Measurements from ENCODE around the gene BRSK2.

The BRSK2 gene

GRCh38 chr11:1399386-1400316 is 9.9 kb downstream of the BRSK2 start:
- Histone ChIP-seq H3K4me3 (ENCODE audit: low read depth, low read length) (no peak overlapping the region), H3K27me3 (ENCODE audit: control insufficient read depth, insufficient read depth, low read length) (no peaks in the 10 kb centered on the region), H3K9ac (ENCODE audit: low read depth, low read length) (no peak overlapping the region), H3K36me3 (ENCODE audit: control insufficient read depth, insufficient read depth, low read length) (no peaks in the 10 kb centered on the region), H3K4me1 (ENCODE audit: control insufficient read depth, insufficient read depth, low read length) (0 out of 2 replicates have a peak, but pooled peaks cover 3% of the 10 kb centered on the region), H3K27ac (ENCODE audit: low read depth, low read length) (no peak overlapping the region), H3K9me3 (ENCODE audit: control insufficient read depth, insufficient read depth, low read length) (no peaks in the 10 kb centered on the region)

DNA sequence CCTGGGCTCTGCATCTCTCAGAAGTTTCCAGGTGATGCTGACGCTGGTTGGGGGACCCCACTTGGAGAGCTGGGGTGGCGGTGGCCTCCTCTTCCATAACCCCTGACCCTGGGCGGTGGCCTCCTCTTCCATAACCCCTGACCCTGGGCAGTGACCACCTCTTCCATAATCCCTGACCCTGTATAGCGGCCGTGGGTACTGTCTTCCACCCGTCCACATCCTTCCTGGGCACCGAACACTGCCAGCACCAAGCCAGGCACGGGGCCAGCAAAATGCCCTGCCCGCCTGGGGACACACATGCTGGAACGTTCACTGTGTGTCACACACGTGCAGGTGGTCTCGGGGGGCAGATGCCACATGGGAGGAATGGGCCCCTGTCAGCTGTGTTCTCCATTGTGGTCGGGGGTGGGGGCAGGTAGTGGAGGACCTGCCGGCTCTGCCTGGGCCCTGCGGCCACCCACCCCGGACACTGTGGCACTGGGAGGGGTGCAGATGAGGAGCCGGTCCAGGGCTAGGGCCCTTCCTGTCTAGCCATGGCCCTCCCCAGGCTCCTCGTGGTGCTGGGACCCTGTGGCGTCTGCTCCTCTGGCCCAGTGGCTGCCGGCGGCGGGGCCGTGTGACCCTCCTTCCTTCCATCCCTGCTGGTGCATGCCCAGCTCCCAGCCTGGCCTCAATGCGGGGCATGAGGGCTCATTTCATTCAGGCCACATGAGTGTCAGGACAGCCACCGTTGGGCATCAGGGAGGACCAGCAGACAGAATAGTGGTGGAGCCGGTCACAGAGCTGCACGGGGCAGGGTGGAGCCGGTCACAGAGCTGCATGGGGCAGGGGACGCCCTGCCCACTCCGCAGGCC is 10.8 kb downstream of the BRSK2 start:
- Histone ChIP-seq H3K36me3 (ENCODE audit: control insufficient read depth, insufficient read depth, low read length) (no peaks in the 10 kb centered on the region), H3K9me3 (ENCODE audit: control insufficient read depth, insufficient read depth, low read length) (no peaks in the 10 kb centered on the region), H3K9ac (ENCODE audit: low read depth, low read length) (no peak overlapping the region), H3K27me3 (ENCODE audit: control insufficient read depth, insufficient read depth, low read length) (no peaks in the 10 kb centered on the region), H3K27ac (ENCODE audit: low read depth, low read length) (no peak overlapping the region), H3K4me1 (ENCODE audit: control insufficient read depth, insufficient read depth, low read length) (0 out of 2 replicates have a peak, but pooled peaks cover 3% of the 10 kb centered on the region), H3K4me3 (ENCODE audit: low read depth, low read length) (no peak overlapping the region)

- Histone ChIP-seq H3K36me3 (ENCODE audit: control insufficient read depth, insufficient read depth, low read length) (no peaks in the 10 kb centered on the region), H3K9ac (ENCODE audit: low read depth, low read length) (no peak overlapping the region), H3K27ac (ENCODE audit: low read depth, low read length) (no peak overlapping the region), H3K4me1 (ENCODE audit: control insufficient read depth, insufficient read depth, low read length) (0 out of 2 replicates have a peak, but pooled peaks cover 3% of the 10 kb centered on the region), H3K4me3 (ENCODE audit: low read depth, low read length) (no peak overlapping the region), H3K9me3 (ENCODE audit: control insufficient read depth, insufficient read depth, low read length) (no peaks in the 10 kb centered on the region), H3K27me3 (ENCODE audit: control insufficient read depth, insufficient read depth, low read length) (no peaks in the 10 kb centered on the region)
These were observed 11.4 kb downstream of the BRSK2 start for GRCh38 chr11:1401171-1401445.

DNA sequence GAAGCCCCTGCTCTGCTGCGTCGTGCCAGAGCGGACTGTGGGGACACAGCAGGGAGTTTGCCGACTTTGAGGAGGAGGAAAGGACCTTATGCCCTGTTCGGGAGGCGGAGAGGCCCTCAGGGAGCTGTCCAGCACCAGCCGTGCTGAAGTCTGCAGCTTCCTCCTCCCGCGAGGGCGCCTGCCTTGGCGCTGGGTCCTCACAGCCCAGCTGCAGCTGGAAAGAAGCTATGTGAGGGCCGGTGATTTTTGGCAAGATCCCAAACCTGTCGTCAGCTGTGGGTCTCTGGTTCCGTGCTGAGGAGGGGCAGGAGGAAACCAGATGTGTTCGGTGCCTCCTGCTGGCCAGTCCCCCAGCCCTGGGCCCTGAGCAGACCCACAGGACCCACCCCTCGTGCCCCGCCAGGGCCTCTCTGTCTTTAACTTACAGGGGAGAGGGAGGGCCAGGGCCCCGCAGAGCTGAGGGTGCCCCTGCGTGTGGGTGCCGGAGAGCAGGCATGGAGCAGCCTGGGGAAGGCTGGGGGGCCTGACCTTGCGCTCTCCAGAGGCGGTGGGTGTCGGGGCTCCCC is 12.0 kb downstream of the BRSK2 start:
- H3K36me3 ChIP-seq (ENCODE audit: control insufficient read depth, insufficient read depth, low read length), result no peaks in the 10 kb centered on the region
- H3K27me3 ChIP-seq (ENCODE audit: control insufficient read depth, insufficient read depth, low read length), result no peaks in the 10 kb centered on the region
- no peaks in the 10 kb centered on the region for H3K9me3 ChIP-seq (ENCODE audit: control insufficient read depth, insufficient read depth, low read length)
- no peak overlapping the region for H3K4me3 ChIP-seq (ENCODE audit: low read depth, low read length)
- no peak overlapping the region for H3K9ac ChIP-seq (ENCODE audit: low read depth, low read length)
- 0 out of 2 replicates have a peak, but pooled peaks cover 3% of the 10 kb centered on the region for H3K4me1 ChIP-seq (ENCODE audit: control insufficient read depth, insufficient read depth, low read length)
- H3K27ac ChIP-seq (ENCODE audit: low read depth, low read length), result no peak overlapping the region

DNA sequence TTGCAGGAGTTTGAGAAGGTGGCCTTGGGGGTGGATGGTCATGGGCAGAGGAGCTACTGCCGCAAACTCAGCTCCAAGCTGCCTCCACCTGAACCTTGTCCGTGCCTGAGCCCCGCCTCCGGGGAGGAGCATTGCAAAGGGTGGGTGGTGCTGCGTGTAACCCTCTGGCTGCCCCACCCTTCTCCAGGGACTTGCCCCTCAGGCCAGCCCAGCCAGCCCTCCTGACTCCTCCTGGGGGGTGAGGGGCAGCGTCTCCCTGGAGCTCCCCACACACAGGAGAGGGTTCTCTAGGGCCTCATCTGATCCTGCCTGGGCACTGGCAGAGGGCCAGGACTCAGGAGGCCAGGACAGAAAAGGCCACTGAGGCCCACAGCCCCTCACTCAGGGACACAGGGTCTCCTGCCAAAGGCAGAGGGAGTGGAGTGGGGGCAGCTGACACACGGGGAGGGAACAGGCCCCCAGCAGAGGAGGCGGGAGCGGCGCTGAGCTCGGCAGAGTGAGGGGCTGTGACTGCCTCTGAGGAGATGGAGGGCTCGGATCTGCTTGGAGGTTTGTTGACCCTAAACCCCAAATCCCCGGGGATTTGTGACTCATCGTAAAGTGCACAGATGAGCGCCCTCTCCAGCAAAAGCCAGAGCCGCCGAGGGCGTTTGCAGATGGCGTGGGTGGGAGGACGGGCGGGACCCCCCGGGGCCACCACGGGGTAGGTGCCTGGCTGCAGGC is 12.8 kb downstream of the BRSK2 start:
- Histone ChIP-seq H3K4me1 (ENCODE audit: control insufficient read depth, insufficient read depth, low read length) (0 out of 2 replicates have a peak, but pooled peaks cover 3% of the 10 kb centered on the region), H3K36me3 (ENCODE audit: control insufficient read depth, insufficient read depth, low read length) (no peaks in the 10 kb centered on the region), H3K27me3 (ENCODE audit: control insufficient read depth, insufficient read depth, low read length) (no peaks in the 10 kb centered on the region), H3K9ac (ENCODE audit: low read depth, low read length) (no peak overlapping the region), H3K9me3 (ENCODE audit: control insufficient read depth, insufficient read depth, low read length) (no peaks in the 10 kb centered on the region), H3K4me3 (ENCODE audit: low read depth, low read length) (no peak overlapping the region), H3K27ac (ENCODE audit: low read depth, low read length) (no peak overlapping the region)

DNA sequence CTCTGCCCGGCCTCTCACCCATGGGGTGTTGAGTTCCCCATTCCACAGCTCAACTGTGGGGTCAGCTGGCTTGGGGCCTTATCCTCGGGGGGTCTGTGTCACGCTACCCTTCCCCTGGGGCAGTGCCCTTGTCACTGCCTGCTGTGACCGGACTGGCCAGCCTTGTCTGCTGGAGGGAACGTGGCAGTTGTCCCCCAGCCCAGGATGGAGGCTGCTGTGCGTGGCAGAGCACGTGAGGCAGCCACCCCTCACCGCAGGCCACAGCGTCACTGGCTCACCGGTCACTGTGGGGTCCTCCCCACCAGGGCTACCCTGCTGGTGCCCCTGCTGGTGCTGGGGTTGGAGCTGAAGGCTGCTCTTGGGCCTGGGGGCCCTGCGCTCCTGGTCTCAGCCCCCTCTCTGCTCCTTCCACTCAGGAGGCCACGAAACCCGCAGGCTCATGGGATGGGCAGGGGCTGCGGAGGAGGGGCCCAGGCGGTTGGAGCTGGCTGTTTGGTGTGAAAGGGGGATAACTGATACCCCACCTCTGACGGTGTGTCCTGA is 13.4 kb downstream of the BRSK2 start:
- no peak overlapping the region for H3K27ac ChIP-seq (ENCODE audit: low read depth, low read length)
- H3K9me3 ChIP-seq (ENCODE audit: control insufficient read depth, insufficient read depth, low read length), result no peaks in the 10 kb centered on the region
- H3K27me3 ChIP-seq (ENCODE audit: control insufficient read depth, insufficient read depth, low read length), result no peaks in the 10 kb centered on the region
- H3K4me3 ChIP-seq (ENCODE audit: low read depth, low read length), result no peak overlapping the region
- H3K4me1 ChIP-seq (ENCODE audit: control insufficient read depth, insufficient read depth, low read length), result 0 out of 2 replicates have a peak, but pooled peaks cover 3% of the 10 kb centered on the region
- H3K9ac ChIP-seq (ENCODE audit: low read depth, low read length), result no peak overlapping the region
- H3K36me3 ChIP-seq (ENCODE audit: control insufficient read depth, insufficient read depth, low read length), result no peaks in the 10 kb centered on the region

DNA sequence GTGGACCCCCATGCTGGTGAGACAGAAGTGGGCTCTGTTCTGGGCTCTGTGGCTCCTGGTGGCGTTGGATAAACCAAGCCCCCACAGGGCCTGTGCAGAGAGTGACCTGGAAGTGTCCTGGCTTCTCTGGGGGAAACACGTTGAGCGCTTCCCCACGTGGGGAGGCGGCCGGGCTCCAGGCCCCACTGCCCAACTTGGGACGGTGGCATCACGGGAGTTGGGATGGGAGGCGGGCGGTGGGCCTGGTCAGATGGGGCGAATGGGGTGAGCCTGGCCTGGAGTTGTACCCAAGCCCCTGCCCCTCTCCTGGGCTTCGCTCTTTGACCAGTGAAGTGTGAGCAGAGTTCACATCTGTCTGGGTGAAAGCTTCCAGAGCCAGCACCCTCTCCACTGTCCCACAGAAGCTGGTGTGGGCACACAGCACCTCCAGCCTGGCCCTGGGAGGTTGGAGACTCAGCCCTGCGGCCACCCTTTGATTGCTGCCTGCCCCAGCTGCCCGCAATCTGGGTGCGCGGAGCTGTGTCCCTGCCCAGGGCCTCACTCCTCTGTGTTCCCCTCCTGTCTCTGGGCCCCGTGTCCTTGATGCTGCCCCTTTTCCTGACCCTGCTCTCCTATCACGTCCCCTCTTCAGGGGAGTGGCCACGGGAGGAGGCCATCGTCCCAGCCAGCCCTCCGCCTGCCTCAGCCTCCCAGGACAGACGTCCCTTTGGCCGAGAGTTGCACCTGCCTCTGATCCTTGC is 14.2 kb downstream of the BRSK2 start:
- Histone ChIP-seq H3K4me3 (ENCODE audit: low read depth, low read length) (no peak overlapping the region), H3K4me1 (ENCODE audit: control insufficient read depth, insufficient read depth, low read length) (0 out of 2 replicates have a peak, but pooled peaks cover 3% of the 10 kb centered on the region)

GRCh38 chr11:1404461-1405185 is 14.9 kb downstream of the BRSK2 start:
- H3K27ac ChIP-seq (ENCODE audit: low read depth, low read length), result no peak overlapping the region
- H3K4me1 ChIP-seq (ENCODE audit: control insufficient read depth, insufficient read depth, low read length), result 0 out of 2 replicates have a peak, but pooled peaks cover 3% of the 10 kb centered on the region
- H3K27me3 ChIP-seq (ENCODE audit: control insufficient read depth, insufficient read depth, low read length), result no peaks in the 10 kb centered on the region

More for the DNA sequence above, 14.2 kb downstream of the BRSK2 start:
- Histone ChIP-seq H3K27ac (ENCODE audit: low read depth, low read length) (no peak overlapping the region), H3K36me3 (ENCODE audit: control insufficient read depth, insufficient read depth, low read length) (no peaks in the 10 kb centered on the region), H3K9me3 (ENCODE audit: control insufficient read depth, insufficient read depth, low read length) (no peaks in the 10 kb centered on the region), H3K9ac (ENCODE audit: low read depth, low read length) (no peak overlapping the region), H3K27me3 (ENCODE audit: control insufficient read depth, insufficient read depth, low read length) (no peaks in the 10 kb centered on the region)

GRCh38 chr11:1405186-1406020 is 15.7 kb downstream of the BRSK2 start:
- no peak overlapping the region for H3K9ac ChIP-seq (ENCODE audit: low read depth, low read length)
- no peaks in the 10 kb centered on the region for H3K36me3 ChIP-seq (ENCODE audit: control insufficient read depth, insufficient read depth, low read length)
- H3K27ac ChIP-seq (ENCODE audit: low read depth, low read length), result no peak overlapping the region
- no peaks in the 10 kb centered on the region for H3K9me3 ChIP-seq (ENCODE audit: control insufficient read depth, insufficient read depth, low read length)
- H3K27me3 ChIP-seq (ENCODE audit: control insufficient read depth, insufficient read depth, low read length), result no peaks in the 10 kb centered on the region
- H3K4me1 ChIP-seq (ENCODE audit: control insufficient read depth, insufficient read depth, low read length), result 0 out of 2 replicates have a peak, but pooled peaks cover 3% of the 10 kb centered on the region
- H3K4me3 ChIP-seq (ENCODE audit: low read depth, low read length), result no peak overlapping the region

More at GRCh38 chr11:1404461-1405185, 14.9 kb downstream of the BRSK2 start:
- Histone ChIP-seq H3K9me3 (ENCODE audit: control insufficient read depth, insufficient read depth, low read length) (no peaks in the 10 kb centered on the region), H3K36me3 (ENCODE audit: control insufficient read depth, insufficient read depth, low read length) (no peaks in the 10 kb centered on the region), H3K9ac (ENCODE audit: low read depth, low read length) (no peak overlapping the region), H3K4me3 (ENCODE audit: low read depth, low read length) (no peak overlapping the region)

All from HUES48 (cell line).